GM19239 (cell line): Measurements from ENCODE around the gene CDK8.

Experiments
- DNase-seq: peaks from one replicate; pipeline ENCODE4 v3.0.0; 2011; ENCODE audit warnings: low spot score; ENCODE audit not compliant: insufficient read length
- FAIRE-seq: peaks from 2 replicates; lab custom pipeline; 2011; peaks lifted over from hg19 to GRCh38; lab: Jason Lieb, UNC

Gene CDK8

GRCh38 chr13:26433776-26434175 lies 179.8 kb downstream of the CDK8 start:
- no peak for FAIRE-seq
- no peak for DNase-seq

- DNase-seq: no peak
- no peak for FAIRE-seq
Measured at GRCh38 chr13:26435171-26435570, 181.2 kb downstream of the CDK8 start.

- FAIRE-seq (no peak), DNase-seq (no peak)
Measured at GRCh38 chr13:26435646-26436045, 181.7 kb downstream of the CDK8 start.

GRCh38 chr13:26436914-26437313 lies 183.0 kb downstream of the CDK8 start:
- FAIRE-seq: no peak
- no peak for DNase-seq

- FAIRE-seq: no peak
- DNase-seq: no peak
Measured at GRCh38 chr13:26440111-26440510, 186.2 kb downstream of the CDK8 start.

GRCh38 chr13:26441476-26441875 lies 187.5 kb downstream of the CDK8 start:
- DNase-seq (no peak), FAIRE-seq (no peak)

GRCh38 chr13:26442541-26442940 lies 188.6 kb downstream of the CDK8 start:
- DNase-seq (no peak), FAIRE-seq (no peak)

- FAIRE-seq: no peak
- no peak for DNase-seq
Measured at GRCh38 chr13:26445092-26445491, 191.2 kb downstream of the CDK8 start.

- no peak for DNase-seq
- no peak for FAIRE-seq
Measured at GRCh38 chr13:26446751-26447150, 192.8 kb downstream of the CDK8 start.

- DNase-seq: no peak
- no peak for FAIRE-seq
Measured at GRCh38 chr13:26448032-26448431, 194.1 kb downstream of the CDK8 start.

GRCh38 chr13:26449063-26449848 lies 195.3 kb downstream of the CDK8 start:
- FAIRE-seq: no peak
- no peak for DNase-seq
